K562 (cell line): ENCODE data around the gene RPTOR. TPM values are rescaled to one million over a fixed set of nuclear protein-coding genes. Genes with fewer than 3 reads are reported as not detected.

Experiments
- ATAC-seq: fragments of 200-7000 bp; cut with Tn5 transposase; 3 replicates; pipeline ENCODE4 v1.9.1; 2020; ENCODE audit warnings: moderate library complexity
- BruUV-seq: library from RNA; stranded (reverse); fragments of 400-500 nt; replicated peaks from 2 replicates; lab custom pipeline; 2021; lab: Mats Ljungman, UMichigan
- CTCF ChIA-PET: fragments of 300-600 bp; formaldehyde crosslinking; extraction: SDS; loops from one replicate; lab custom pipeline; 2021; ENCODE audit warnings: low intra/inter-chr PET ratio; lab: Yijun Ruan, JAX
- POLR2A ChIA-PET: fragments of 300-600, 350-650 bp; sonication (Branson Sonifier 250); formaldehyde crosslinking; extraction: SDS; loops from one replicate; lab custom pipeline; 2021; ENCODE audit warnings: antibody characterized with exemption, inconsistent platforms; lab: Yijun Ruan, JAX
- DNase-seq, 4 experiments: peaks; one replicate each; pipeline versions ENCODE4 v3.0.0 to v3.0.0-alpha.2; 2011 to 2018; ENCODE audit warnings: low spot score in 3 of 4, mixed read lengths in 3 of 4; ENCODE audit errors: extremely low read depth in 1 of 4
- FAIRE-seq: peaks from 2 replicates; lab custom pipeline; 2011; peaks lifted over from hg19 to GRCh38; lab: Jason Lieb, UNC
- H2AFZ ChIP-seq: 2 replicates; pipeline ENCODE4 v1.6.0; 2011; ENCODE audit warnings: low read depth, low read length, control low read depth, inconsistent platforms
- H3K27ac ChIP-seq: fragments of 200-600 bp; 3 replicates; pipeline ENCODE4 v1.8.0; 2011; ENCODE audit warnings: low read depth, mild to moderate bottlenecking, control low read depth, inconsistent platforms, low read length, moderate library complexity, mixed read lengths; ENCODE audit errors: extremely low read depth
- H3K27me3 ChIP-seq, 2 experiments: fragments of 300-600 bp in 1 of 2; 2 replicates in 1 of 2; 3 replicates in 1 of 2; pipeline versions ENCODE4 v1.6.0 to v1.8.0; 2011; ENCODE audit warnings: inconsistent platforms in 2 of 2, low read length in 2 of 2, mild to moderate bottlenecking in 1 of 2, mixed read lengths in 1 of 2, moderate library complexity in 1 of 2; ENCODE audit not compliant: control insufficient read depth in 2 of 2, insufficient read depth in 2 of 2
- H3K36me3 ChIP-seq: fragments of 300-600 bp; 3 replicates; pipeline ENCODE4 v1.8.0; 2011; ENCODE audit warnings: mild to moderate bottlenecking, low read length, inconsistent platforms; ENCODE audit not compliant: control insufficient read depth, insufficient read depth
- H3K4me1 ChIP-seq, 2 experiments: fragments of 200-600 bp in 1 of 2; replicated peaks in 1 of 2; 2 replicates in 1 of 2; 3 replicates in 1 of 2; pipeline versions ENCODE4 v1.5.1 to v1.8.0; 2011; ENCODE audit warnings: inconsistent platforms in 2 of 2, low read length in 2 of 2, mild to moderate bottlenecking in 1 of 2, mixed read lengths in 1 of 2, moderate library complexity in 1 of 2; ENCODE audit not compliant: control insufficient read depth in 2 of 2, insufficient read depth in 2 of 2
- H3K4me2 ChIP-seq: 2 replicates; pipeline ENCODE4 v1.6.1; 2011; ENCODE audit warnings: low read length, control low read depth, inconsistent platforms, mixed read lengths; ENCODE audit not compliant: insufficient read depth
- H3K4me3 ChIP-seq: fragments of 200-600 bp; sonication (generic), shearing (Covaris generic); 2 replicates; pipeline ENCODE4 v1.5.1; 2016; ENCODE audit warnings: control low read depth, inconsistent platforms
- H3K79me2 ChIP-seq: fragments of 200-600 bp; 3 replicates; pipeline ENCODE4 v1.8.0; 2011; ENCODE audit warnings: low read length, inconsistent platforms; ENCODE audit not compliant: control insufficient read depth, insufficient read depth
- H3K9ac ChIP-seq, 2 experiments: 2 replicates each; pipeline versions ENCODE4 v1.6.0 to v1.6.1; 2011; ENCODE audit warnings: low read depth in 2 of 2, low read length in 2 of 2, control low read depth in 1 of 2, inconsistent platforms in 1 of 2, mild to moderate bottlenecking in 1 of 2, mixed read lengths in 1 of 2; ENCODE audit not compliant: insufficient read depth in 1 of 2
- H3K9me1 ChIP-seq: one replicate; pipeline ENCODE4 v1.6.0; 2011; ENCODE audit warnings: inconsistent platforms, mild to moderate bottlenecking, low read length, moderate library complexity; ENCODE audit not compliant: control insufficient read depth, insufficient read depth
- H3K9me3 ChIP-seq: replicated peaks from 2 replicates; pipeline ENCODE4 v1.5.1; 2011; ENCODE audit warnings: low read depth, low read length, inconsistent platforms; ENCODE audit not compliant: control insufficient read depth, insufficient read depth
- H4K20me1 ChIP-seq: replicated peaks from 2 replicates; pipeline ENCODE4 v1.6.1; 2011; ENCODE audit warnings: low read length, inconsistent platforms, mixed read lengths; ENCODE audit not compliant: control insufficient read depth, insufficient read depth
- CBFB ChIP-seq: sonication (generic); formaldehyde crosslinking; IDR thresholded peaks from 2 replicates; pipeline ENCODE4 v1.4.0; 2020; ENCODE audit warnings: mild to moderate bottlenecking, missing genetic modification reagents
- FOSL1 ChIP-seq: fragments of 200-800 bp; sonication (Bioruptor generic); conservative IDR thresholded peaks from 2 replicates; pipeline ENCODE4 v1.6.1; 2016; ENCODE audit warnings: missing genetic modification characterization, missing compliant biosample characterization
- MCM3 ChIP-seq: fragments of 450-650 bp; IDR thresholded peaks from 2 replicates; pipeline ENCODE4 v1.6.1; 2016
- NFRKB ChIP-seq: fragments of 450-650 bp; IDR thresholded peaks from 2 replicates; pipeline ENCODE4 v1.6.1; 2016; ENCODE audit warnings: low read depth
- PYGO2 ChIP-seq: fragments of 450-650 bp; IDR thresholded peaks from 2 replicates; pipeline ENCODE4 v1.6.1; 2016; ENCODE audit warnings: mild to moderate bottlenecking, missing genetic modification characterization, moderate library complexity, missing compliant biosample characterization
- ZNF197 ChIP-seq: fragments of 200-800 bp; sonication (Bioruptor generic); IDR thresholded peaks from 2 replicates; pipeline ENCODE4 v1.6.1; 2016; ENCODE audit warnings: low read depth, missing genetic modification characterization, missing compliant biosample characterization
- WGBS: fragments of 100-300 bp; shearing (Covaris generic); methylation state at CpG from one replicate; pipeline ENCODE4 v1.1.6; 2016; ENCODE audit warnings: low coverage, mixed read lengths; ENCODE audit not compliant: insufficient coverage; ENCODE audit errors: missing lambda C conversion rate; 5-methylcytosine and 5-hydroxymethylcytosine counted together
- in situ Hi-C: fragments of 300-500 bp; cut with MboI; formaldehyde crosslinking; loops from 4 replicates; pipeline ENCODE4 v1.15.0; 2018; ENCODE audit warnings: inconsistent platforms, mixed read lengths
- intact Hi-C: fragments of 100-400 bp; cut with micrococcal nuclease; formaldehyde crosslinking; loops from 2 replicates; pipeline ENCODE4 v1.14.2; 2022
- polyA plus RNA-seq, 8 experiments: library from polyadenylated mRNA; depleted of rRNA in 4 of 8; stranded (reverse) in 5 of 8; unstranded in 3 of 8; fragments of >200 nt; fragmentation: Nextera tagmentation in 2 of 8; fragmentation: Illumina TruSeq in 1 of 8; extraction: Ambion mirVana in 2 of 8; extraction: Trizol in 1 of 8; gene quantifications; 2 replicates each; pipeline versions ENCODE4 v1.2.1 to v1.2.3, GENCODE V29; 2011 to 2014; ENCODE audit warnings: inconsistent platforms in 1 of 8, missing spikeins in 1 of 8
- total RNA-seq, 7 experiments: library from RNA; depleted of rRNA in 6 of 7; stranded (reverse); fragments of >200 nt in 6 of 7; fragmentation: Illumina TruSeq in 2 of 7; extraction: Trizol in 2 of 7; gene quantifications; 2 replicates each; pipeline versions ENCODE4 v1.2.1 to v1.2.3, GENCODE V29; 2011 to 2021; ENCODE audit warnings: low replicate concordance in 1 of 7
- TF ChIP-seq, protein P1 (sequence below): sonication (generic); formaldehyde crosslinking; IDR thresholded peaks from 2 replicates; pipeline ENCODE4 v1.8.1; 2023; ENCODE audit warnings: mild to moderate bottlenecking, missing genetic modification reagents
- TF ChIP-seq, protein P2 (sequence below): fragments of 250-450 bp; sonication (Bioruptor Pico); IDR thresholded peaks from 2 replicates; pipeline ENCODE4 v1.5.0; 2021
- TF ChIP-seq, protein P3 (sequence below): fragments of 250-450 bp; sonication (Bioruptor Pico); IDR thresholded peaks from 2 replicates; pipeline ENCODE4 v1.4.0; 2020; ENCODE audit warnings: borderline replicate concordance
- TF ChIP-seq, protein P4 (sequence below): IDR thresholded peaks from 3 replicates; pipeline ENCODE4 v1.6.1; 2011; ENCODE audit warnings: borderline replicate concordance, mild to moderate bottlenecking; ENCODE audit not compliant: insufficient read length, insufficient read depth

The RPTOR gene
- total and polyA plus RNA-seq, 9 of the 15 experiments (the other 6 are each of a cell fraction or from before 2014, with no cell fraction given): 0.24 to 54.1 (median 10.2) TPM

- TSS peak; percentile 23 for BruUV-seq
- intact Hi-C loops: no loop called here
- no peak for FAIRE-seq
Observed at GRCh38 chr17:80863626-80864025, 319.0 kb downstream of the RPTOR start.

More at GRCh38 chr17:80863626-80864025, 319.0 kb downstream of the RPTOR start:
- H3K9me3 ChIP-seq: no peaks in the 10 kb centered on the region
- H3K4me3 ChIP-seq: no peak overlapping the region
- H3K27ac ChIP-seq: no peak overlapping the region
- H3K27me3 ChIP-seq: no peaks in the 10 kb centered on the region
- no peak overlapping the region for H2AFZ ChIP-seq
- no peaks in the 10 kb centered on the region for H3K79me2 ChIP-seq
- WGBS: 90% methylated on average over 13 of the region's 13 CpGs
- CTCF ChIA-PET: no interaction called here
- POLR2A ChIA-PET: no interaction called here
- no peaks in the 10 kb centered on the region for H4K20me1 ChIP-seq
- TF ChIP-seq CBFB (CRISPR knock-in tag): no peak
- TF ChIP-seq, protein P1, sequence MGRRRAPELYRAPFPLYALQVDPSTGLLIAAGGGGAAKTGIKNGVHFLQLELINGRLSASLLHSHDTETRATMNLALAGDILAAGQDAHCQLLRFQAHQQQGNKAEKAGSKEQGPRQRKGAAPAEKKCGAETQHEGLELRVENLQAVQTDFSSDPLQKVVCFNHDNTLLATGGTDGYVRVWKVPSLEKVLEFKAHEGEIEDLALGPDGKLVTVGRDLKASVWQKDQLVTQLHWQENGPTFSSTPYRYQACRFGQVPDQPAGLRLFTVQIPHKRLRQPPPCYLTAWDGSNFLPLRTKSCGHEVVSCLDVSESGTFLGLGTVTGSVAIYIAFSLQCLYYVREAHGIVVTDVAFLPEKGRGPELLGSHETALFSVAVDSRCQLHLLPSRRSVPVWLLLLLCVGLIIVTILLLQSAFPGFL (CRISPR knock-in tag): no peak
- no peak for TF ChIP-seq NFRKB
- TF ChIP-seq MCM3: no peak
- TF ChIP-seq, protein P2, sequence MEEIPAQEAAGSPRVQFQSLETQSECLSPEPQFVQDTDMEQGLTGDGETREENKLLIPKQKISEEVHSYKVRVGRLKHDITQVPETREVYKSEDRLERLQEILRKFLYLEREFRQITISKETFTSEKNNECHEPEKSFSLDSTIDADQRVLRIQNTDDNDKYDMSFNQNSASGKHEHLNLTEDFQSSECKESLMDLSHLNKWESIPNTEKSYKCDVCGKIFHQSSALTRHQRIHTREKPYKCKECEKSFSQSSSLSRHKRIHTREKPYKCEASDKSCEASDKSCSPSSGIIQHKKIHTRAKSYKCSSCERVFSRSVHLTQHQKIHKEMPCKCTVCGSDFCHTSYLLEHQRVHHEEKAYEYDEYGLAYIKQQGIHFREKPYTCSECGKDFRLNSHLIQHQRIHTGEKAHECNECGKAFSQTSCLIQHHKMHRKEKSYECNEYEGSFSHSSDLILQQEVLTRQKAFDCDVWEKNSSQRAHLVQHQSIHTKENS (CRISPR knock-in tag): no peak
- TF ChIP-seq ZNF197 (CRISPR knock-in tag): no peak
- TF ChIP-seq PYGO2 (tag): no peak
- TF ChIP-seq, protein P3, sequence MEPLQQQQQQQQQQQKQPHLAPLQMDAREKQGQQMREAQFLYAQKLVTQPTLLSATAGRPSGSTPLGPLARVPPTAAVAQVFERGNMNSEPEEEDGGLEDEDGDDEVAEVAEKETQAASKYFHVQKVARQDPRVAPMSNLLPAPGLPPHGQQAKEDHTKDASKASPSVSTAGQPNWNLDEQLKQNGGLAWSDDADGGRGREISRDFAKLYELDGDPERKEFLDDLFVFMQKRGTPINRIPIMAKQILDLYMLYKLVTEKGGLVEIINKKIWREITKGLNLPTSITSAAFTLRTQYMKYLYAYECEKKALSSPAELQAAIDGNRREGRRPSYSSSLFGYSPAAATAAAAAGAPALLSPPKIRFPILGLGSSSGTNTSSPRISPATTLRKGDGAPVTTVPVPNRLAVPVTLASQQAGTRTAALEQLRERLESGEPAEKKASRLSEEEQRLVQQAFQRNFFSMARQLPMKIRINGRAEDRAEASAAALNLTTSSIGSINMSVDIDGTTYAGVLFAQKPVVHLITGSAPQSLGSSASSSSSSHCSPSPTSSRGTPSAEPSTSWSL (CRISPR knock-in tag): no peak
- TF ChIP-seq, protein P4, sequence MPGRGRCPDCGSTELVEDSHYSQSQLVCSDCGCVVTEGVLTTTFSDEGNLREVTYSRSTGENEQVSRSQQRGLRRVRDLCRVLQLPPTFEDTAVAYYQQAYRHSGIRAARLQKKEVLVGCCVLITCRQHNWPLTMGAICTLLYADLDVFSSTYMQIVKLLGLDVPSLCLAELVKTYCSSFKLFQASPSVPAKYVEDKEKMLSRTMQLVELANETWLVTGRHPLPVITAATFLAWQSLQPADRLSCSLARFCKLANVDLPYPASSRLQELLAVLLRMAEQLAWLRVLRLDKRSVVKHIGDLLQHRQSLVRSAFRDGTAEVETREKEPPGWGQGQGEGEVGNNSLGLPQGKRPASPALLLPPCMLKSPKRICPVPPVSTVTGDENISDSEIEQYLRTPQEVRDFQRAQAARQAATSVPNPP: no peak
- no peak for TF ChIP-seq FOSL1 (tag)
- peaks cover 0 to 21% of the 10 kb centered on the region in 2 experiments; a peak in 2 of 5 replicates for H3K4me1 ChIP-seq
- no peak overlapping the region for H3K9ac ChIP-seq
- no peaks in the 10 kb centered on the region for H3K9me1 ChIP-seq
- in situ Hi-C loops: no loop called here
- peaks cover 24% of the 10 kb centered on the region; the same call in 2 of the 3 replicates for H3K36me3 ChIP-seq
- H3K4me2 ChIP-seq: no peak overlapping the region
- no peak for ATAC-seq
- DNase-seq: no peak
